Measurements from ENCODE around the gene MYL7. TPM values are rescaled to one million over a fixed set of nuclear protein-coding genes. Genes with fewer than 3 reads are reported as not detected.
"Not testable (repeated sequence)": the region's sequence is repeated elsewhere in the genome, so short reads cannot be mapped to it uniquely, and the experiment has no call there.

The MYL7 gene
- total RNA-seq, 1 donor = not detected

DNA sequence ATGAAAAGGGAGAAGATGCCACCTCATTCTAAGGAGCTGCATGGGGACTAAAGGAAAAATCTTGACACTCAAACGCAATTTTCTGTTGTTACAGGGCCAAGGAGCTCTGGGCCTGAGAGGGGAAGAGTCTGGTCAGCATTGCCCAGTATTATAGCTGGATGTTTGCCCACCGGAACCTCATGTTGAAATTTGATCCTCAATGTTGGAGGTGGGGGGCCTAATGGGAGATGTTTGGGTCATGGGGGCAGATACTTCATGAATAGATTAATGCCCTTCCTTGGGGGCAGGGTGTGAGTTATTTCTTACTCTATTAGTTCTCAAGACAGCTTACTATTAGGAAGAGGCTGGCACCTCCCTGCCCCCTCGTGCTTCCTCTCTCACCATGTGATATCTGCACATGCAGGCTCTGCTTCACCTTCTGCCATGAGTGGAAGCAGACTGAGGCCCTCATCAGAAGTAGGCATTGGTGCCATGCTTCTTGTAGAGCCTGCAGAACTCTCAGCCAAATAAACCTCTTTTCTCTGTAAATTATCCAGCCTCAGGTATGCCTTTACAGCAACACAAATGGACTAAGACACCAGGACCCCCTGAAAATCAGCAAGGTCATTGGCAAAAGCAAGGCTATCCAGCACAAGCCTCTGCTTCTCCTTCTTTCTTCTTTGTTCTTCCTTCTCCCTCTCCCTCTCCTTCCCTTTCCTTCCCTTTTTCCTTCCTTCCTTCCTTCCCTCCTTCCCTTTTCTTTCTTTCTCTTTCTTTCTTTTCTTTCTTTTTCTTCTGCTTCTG is 33.0 kb upstream of the MYL7 start:
- TF ChIP-seq, protein P1, sequence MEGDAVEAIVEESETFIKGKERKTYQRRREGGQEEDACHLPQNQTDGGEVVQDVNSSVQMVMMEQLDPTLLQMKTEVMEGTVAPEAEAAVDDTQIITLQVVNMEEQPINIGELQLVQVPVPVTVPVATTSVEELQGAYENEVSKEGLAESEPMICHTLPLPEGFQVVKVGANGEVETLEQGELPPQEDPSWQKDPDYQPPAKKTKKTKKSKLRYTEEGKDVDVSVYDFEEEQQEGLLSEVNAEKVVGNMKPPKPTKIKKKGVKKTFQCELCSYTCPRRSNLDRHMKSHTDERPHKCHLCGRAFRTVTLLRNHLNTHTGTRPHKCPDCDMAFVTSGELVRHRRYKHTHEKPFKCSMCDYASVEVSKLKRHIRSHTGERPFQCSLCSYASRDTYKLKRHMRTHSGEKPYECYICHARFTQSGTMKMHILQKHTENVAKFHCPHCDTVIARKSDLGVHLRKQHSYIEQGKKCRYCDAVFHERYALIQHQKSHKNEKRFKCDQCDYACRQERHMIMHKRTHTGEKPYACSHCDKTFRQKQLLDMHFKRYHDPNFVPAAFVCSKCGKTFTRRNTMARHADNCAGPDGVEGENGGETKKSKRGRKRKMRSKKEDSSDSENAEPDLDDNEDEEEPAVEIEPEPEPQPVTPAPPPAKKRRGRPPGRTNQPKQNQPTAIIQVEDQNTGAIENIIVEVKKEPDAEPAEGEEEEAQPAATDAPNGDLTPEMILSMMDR (IDR thresholded peaks at IDR 0.05; ENCODE audit: extremely low read depth, low read depth, low read length) = no peak
- no peaks in the 10 kb centered on the region for H3K79me2 ChIP-seq (ENCODE audit: insufficient read depth, low read length)
- H3K27me3 ChIP-seq (ENCODE audit: insufficient read depth, low read length) = peaks cover 13% of the 10 kb centered on the region

DNA sequence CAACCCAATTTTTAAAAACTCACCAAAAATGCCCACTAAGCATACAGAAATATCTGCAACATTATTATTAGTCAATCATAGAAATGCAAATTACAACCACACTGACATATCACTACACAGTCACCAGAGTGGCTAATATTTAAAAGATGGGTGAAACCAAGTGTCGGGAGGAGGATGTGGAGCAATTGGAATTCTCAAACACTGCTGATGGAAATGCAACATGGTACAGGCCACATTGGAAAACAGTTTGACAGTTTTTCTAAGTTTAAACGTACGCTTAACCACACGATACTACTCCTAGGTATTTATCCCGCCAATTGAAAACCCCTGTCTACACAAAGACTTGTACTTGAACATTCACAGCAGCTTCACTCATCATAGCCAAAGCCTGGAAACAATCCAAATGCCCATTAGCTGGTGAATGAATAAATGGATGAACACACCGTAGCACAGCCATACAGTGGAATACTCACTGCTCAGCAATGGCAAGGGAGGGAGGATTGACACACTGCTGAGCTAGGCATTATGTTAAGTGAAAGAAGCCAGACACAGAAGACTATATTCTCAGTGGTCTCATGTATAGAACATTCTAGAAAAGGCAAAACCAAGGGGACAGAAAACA is 31.8 kb upstream of the MYL7 start:
- Histone ChIP-seq H3K4me1 (ENCODE audit: insufficient read depth, low read length) (peaks cover 3% of the 10 kb centered on the region), H3K27ac (ENCODE audit: low read depth, low read length) (no peak overlapping the region), H3K4me3 (ENCODE audit: insufficient read depth, low read length) (no peak overlapping the region), H3K4me2 (ENCODE audit: insufficient read depth, low read length) (no peak overlapping the region), H4K20me1 (ENCODE audit: insufficient read depth, low read length) (no peaks in the 10 kb centered on the region), H3K9me3 (ENCODE audit: low read depth, low read length) (no peaks in the 10 kb centered on the region), H2AFZ (ENCODE audit: low read length) (no peak overlapping the region), H3K79me2 (ENCODE audit: insufficient read depth, low read length) (no peaks in the 10 kb centered on the region), H3K36me3 (ENCODE audit: insufficient read depth, low read length) (no peaks in the 10 kb centered on the region), H3K27me3 (ENCODE audit: insufficient read depth, low read length) (peaks cover 14% of the 10 kb centered on the region)
- no peak for DNase-seq (ENCODE audit: insufficient read length, low spot score, missing footprints)
- TF ChIP-seq, protein P1 (IDR thresholded peaks at IDR 0.05; ENCODE audit: extremely low read depth, low read depth, low read length) = no peak

More for the DNA sequence above, 33.0 kb upstream of the MYL7 start:
- Histone ChIP-seq H2AFZ (ENCODE audit: low read length) (no peak overlapping the region), H3K9me3 (ENCODE audit: low read depth, low read length) (no peaks in the 10 kb centered on the region), H3K4me2 (ENCODE audit: insufficient read depth, low read length) (no peak overlapping the region), H4K20me1 (ENCODE audit: insufficient read depth, low read length) (no peaks in the 10 kb centered on the region), H3K27ac (ENCODE audit: low read depth, low read length) (no peak overlapping the region), H3K4me3 (ENCODE audit: insufficient read depth, low read length) (no peak overlapping the region), H3K36me3 (ENCODE audit: insufficient read depth, low read length) (no peaks in the 10 kb centered on the region), H3K4me1 (ENCODE audit: insufficient read depth, low read length) (peaks cover 7% of the 10 kb centered on the region)
- no peak for DNase-seq (ENCODE audit: insufficient read length, low spot score, missing footprints)

DNA sequence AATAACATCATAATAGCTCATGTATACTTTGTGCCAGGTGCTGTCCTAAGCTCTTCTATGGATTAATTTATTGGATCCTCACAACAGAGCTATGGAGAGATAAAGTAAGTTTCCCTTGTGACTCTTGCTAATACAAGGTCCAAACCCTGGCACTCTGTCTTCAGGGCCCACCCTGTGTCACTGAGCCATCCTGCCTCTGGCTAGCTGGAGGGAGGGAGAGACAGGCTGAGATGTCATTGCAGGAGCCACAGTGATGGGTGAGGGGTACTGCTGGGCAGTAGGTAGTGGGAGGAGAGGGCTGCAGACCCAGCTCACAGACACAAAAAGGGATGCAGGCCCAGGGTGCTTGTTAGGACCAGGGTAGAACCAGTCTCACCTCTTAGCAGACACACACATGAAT is 31.2 kb upstream of the MYL7 start:
- H3K9me3 ChIP-seq (ENCODE audit: low read depth, low read length) = no peaks in the 10 kb centered on the region
- TF ChIP-seq, protein P1 (IDR thresholded peaks at IDR 0.05; ENCODE audit: extremely low read depth, low read depth, low read length) = no peak
- no peaks in the 10 kb centered on the region for H3K36me3 ChIP-seq (ENCODE audit: insufficient read depth, low read length)
- DNase-seq (ENCODE audit: insufficient read length, low spot score, missing footprints) = no peak
- H4K20me1 ChIP-seq (ENCODE audit: insufficient read depth, low read length) = no peaks in the 10 kb centered on the region
- no peaks in the 10 kb centered on the region for H3K79me2 ChIP-seq (ENCODE audit: insufficient read depth, low read length)
- no peak overlapping the region for H2AFZ ChIP-seq (ENCODE audit: low read length)
- no peak overlapping the region for H3K27ac ChIP-seq (ENCODE audit: low read depth, low read length)
- no peaks in the 10 kb centered on the region for H3K4me1 ChIP-seq (ENCODE audit: insufficient read depth, low read length)
- H3K27me3 ChIP-seq (ENCODE audit: insufficient read depth, low read length) = peaks cover 19% of the 10 kb centered on the region
- no peak overlapping the region for H3K4me3 ChIP-seq (ENCODE audit: insufficient read depth, low read length)
- H3K4me2 ChIP-seq (ENCODE audit: insufficient read depth, low read length) = no peak overlapping the region

- not testable (repeated sequence) for H4K20me1 ChIP-seq (ENCODE audit: insufficient read depth, low read length); H3K79me2 ChIP-seq (ENCODE audit: insufficient read depth, low read length); H3K27ac ChIP-seq (ENCODE audit: low read depth, low read length); H3K4me1 ChIP-seq (ENCODE audit: insufficient read depth, low read length); H2AFZ ChIP-seq (ENCODE audit: low read length); H3K36me3 ChIP-seq (ENCODE audit: insufficient read depth, low read length); DNase-seq (ENCODE audit: insufficient read length, low spot score, missing footprints); H3K4me2 ChIP-seq (ENCODE audit: insufficient read depth, low read length); H3K4me3 ChIP-seq (ENCODE audit: insufficient read depth, low read length); H3K9me3 ChIP-seq (ENCODE audit: low read depth, low read length)
- H3K27me3 ChIP-seq (ENCODE audit: insufficient read depth, low read length) = peaks cover 23% of the 10 kb centered on the region
These were observed 30.8 kb upstream of the MYL7 start for GRCh38 chr7:44171901-44172300.

Data from osteoblast (primary cell).